Hematopoietic multipotent progenitor cell treated with erythropoietin and hydrocortisone succinate and interleukin-3 and kit ligand, for 17 days (in vitro differentiated cells): ENCODE results near the gene LPAR5.

ENCODE experiments used
- DNase-seq: peaks from one replicate; pipeline ENCODE4 v3.0.0-alpha.2; 2015; ENCODE audit warnings: low spot score

The LPAR5 gene

DNA sequence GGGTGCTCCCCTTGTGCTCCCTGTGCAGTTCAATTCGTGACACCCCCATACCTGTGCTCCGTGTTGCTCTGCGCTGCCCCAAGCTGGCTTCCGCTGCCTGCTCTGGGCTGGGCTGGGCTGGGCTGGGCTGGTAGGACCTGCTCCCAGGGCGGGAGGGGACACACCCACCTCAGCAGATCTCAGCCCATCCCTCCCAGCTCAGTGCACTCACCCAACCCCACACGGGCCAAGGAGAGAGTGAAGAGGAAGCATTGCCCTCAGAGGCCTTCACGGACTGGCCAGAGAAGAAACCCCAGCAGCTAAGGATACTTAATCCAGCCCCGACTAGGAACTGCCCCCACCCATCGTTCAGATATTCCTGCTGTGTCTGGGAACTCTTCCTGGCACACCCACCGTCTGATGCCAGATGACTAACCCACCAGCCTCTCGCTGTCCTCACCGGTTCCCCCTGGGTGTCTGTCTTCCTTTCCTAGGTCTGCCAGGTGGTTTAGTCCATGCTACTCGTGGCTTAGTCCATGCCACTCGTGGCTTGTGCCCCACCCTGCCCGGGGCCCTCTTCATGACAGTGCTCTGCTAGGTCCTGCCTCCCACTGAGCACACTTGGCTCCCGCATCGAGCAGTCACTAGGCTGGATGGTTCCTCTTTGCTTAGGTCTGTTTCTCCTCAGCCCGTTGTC is at the start of gene LPAR5:
Gene LPAR5 (minus strand): TSS at position 104 of the 676 bp plus-strand sequence. CDS start 14,711 bp downstream, outside the sequence.
- peak; percentile 63 for DNase-seq

DNA sequence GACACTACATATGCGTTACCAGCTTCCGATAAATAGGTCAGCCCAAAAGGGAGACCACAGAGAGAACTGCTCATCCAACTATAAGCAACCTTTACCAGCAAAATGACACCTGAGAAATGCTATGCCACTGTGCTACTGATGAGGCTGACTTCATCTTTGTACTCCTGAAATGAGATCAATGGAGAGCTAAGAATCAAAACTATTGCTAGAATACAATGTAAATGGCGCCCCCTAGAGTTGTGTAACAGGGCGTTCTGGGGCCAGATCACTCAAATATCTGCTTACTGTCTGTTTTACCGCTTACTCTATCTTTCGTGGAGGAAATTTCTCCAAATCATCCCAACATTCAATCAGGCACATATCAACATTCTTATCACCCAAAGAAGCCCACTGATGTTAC is 48.9 kb upstream of the LPAR5 start:
- peak; percentile 79 for DNase-seq

DNA sequence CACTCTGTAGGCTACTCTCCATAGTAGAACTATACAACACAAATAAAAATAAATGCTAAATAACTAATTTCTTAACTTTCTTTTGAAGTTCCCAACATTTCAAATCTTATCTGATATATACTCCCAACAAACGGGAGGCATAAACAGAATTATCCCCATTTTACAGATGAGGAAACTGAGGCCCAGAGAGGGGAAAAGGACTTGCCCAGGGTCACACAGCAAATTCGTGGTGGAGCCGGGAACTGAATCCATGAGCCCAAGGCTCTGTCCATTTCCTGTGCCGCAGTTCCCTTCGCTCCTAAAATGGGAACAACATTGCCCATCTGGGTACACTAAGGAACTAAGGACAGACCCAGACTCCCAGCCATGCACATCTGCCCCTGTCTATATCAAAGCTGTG is 41.2 kb upstream of the LPAR5 start:
- DNase-seq: no peak

DNA sequence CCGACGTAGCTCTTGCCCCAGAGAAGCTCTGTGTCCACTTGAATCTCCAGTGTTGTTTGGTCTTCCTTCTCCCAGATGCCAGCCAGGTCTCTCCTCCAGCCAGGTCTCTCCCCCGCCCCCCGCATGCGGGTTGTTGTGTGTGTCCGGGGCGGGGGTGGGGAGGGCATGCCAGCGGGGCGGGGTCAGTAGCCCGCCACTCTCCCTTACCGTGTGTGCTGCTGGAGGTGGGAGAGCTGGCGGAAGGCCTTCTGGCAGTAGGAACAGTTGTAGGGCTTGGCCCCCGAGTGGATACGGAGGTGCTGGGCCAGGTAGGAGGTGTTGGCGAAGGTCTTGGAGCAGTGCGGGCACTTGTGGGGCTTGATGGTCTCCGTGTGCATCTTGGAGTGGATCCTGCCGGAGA is 36.4 kb upstream of the LPAR5 start:
- DNase-seq: no peak

DNA sequence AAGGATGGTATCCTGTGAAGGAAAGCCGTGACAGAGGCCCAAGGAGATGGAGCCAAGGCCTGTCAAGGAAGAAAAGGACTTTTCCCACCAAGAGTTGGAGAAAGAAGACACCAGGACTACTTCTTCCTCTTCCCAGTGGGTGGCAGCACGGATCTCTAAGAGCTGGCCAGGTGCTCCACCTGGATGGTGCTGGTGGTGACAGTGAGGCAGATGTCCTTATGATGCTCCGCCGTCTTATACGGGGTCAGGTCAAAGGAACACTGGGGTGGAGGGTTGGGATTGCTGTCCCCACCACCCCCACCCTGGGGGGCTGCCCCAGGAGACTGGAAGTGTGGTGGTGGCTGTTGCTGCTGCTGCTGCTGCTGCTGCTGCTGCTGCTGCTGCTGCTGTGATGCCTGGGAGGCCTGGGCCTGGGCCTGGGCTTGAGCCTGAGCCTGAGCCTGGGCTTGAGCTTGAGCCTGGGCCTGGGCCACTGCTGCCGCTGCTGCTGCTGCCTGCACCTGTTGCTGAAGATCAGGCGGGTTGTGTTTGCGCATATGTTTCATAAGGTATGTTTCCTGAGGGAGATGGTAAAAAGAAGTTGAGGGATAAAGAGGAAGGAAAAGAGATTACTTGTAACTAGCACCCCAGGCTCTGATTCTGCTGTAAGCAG is 31.9 kb upstream of the LPAR5 start:
- no peak for DNase-seq

- no peak for DNase-seq
Observed at GRCh38 chr12:6666211-6666610, 30.5 kb upstream of the LPAR5 start.

- DNase-seq: no peak
Observed at GRCh38 chr12:6664902-6665301, 29.1 kb upstream of the LPAR5 start.

GRCh38 chr12:6662906-6663742 is 27.4 kb upstream of the LPAR5 start, which contains the start of gene ING4:
Gene ING4 (minus strand): TSS chr12:6663119. CDS start chr12:6663101, 18 bp downstream.
- DNase-seq: peak; percentile 99

- no peak for DNase-seq
Observed at GRCh38 chr12:6662602-6662905, 26.8 kb upstream of the LPAR5 start.

GRCh38 chr12:6653987-6654386 is 18.2 kb upstream of the LPAR5 start:
- no peak for DNase-seq

- no peak for DNase-seq
Observed at GRCh38 chr12:6653342-6653741, 17.6 kb upstream of the LPAR5 start.

- DNase-seq: no peak
Observed at GRCh38 chr12:6652391-6652790, 16.6 kb upstream of the LPAR5 start.

GRCh38 chr12:6650832-6651231 is 15.1 kb upstream of the LPAR5 start:
- no peak for DNase-seq

- DNase-seq: peak; percentile 43
Observed at GRCh38 chr12:6647083-6647604, 11.4 kb upstream of the LPAR5 start, which contains the start of gene ACRBP. Gene ACRBP (minus strand): TSS chr12:6647432. CDS start chr12:6647366, 66 bp downstream.

DNA sequence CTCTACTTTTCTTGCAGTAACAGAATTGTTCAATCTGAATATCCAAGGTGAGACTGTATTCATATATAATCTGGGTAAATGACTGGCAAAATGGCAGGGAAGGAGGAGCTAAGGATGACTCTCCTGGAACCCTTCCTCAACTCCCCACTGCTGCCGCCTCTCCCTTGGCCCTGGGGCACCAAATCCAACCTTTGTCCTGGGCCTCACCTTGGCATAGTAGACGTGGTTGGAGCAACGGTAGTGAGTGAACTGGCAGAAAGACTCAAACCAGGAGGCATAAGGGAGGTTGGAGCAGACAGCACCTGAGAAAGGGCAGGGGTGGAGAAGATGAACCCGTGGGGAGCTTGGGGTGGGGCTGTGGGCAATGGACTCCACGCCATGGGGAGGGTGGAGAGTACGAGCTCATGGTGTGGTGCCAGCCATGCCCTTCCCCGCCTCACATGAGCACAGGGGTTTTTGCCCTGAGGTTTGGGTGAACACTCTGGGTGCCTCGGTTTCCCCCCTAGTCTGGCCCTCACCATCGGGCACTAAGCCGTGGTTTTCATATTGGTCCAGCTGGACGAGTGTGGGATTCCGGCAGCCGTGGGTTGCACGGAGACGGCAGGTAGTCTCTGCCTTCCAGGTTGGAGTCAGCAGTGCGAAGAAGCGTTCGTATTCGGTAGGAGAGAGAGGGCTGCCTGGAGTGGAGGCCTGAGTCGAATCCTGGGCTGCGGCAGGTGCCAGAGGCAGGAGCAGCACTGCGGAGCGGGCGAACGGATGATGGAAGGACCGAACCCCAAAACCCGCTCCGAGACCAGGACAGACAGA is 10.7 kb upstream of the LPAR5 start:
- DNase-seq: no peak

GRCh38 chr12:6644903-6645302 is 9.1 kb upstream of the LPAR5 start:
- no peak for DNase-seq

- no peak for DNase-seq
Observed at GRCh38 chr12:6644257-6644596, 8.5 kb upstream of the LPAR5 start.

DNA sequence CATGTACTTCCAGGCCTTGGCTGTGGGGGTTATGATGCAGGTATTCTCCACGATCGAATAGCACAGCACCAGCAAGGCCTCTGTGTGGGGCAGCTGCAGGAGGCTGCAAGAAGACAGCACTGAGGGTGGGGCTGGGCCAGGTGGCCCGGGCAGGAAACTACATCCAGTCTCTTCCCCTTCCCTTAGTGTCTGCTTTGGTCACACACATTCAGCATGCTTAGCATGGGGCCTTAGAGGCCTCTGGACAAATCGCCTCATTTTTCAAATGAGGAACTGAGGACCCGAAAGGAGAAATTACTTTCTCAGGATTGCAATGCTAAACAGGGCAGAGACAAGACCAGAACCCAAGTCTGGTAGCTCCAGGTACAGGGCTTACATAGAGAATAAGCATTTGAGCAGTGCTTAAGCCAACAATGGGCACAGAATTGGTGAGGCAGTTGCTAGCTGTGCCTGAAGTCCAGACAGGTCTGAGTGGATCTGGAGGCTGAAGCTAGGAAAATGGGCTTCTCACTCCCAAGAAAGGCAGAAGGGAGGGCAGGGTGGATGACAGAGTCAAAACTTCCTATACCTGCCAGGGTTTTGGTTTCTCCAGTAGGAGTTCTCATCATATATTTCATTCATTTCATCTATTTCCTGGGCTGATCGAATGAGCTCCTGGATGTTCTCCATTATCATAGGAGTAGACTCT is 8.0 kb upstream of the LPAR5 start:
- DNase-seq: no peak

- no peak for DNase-seq
Observed at GRCh38 chr12:6641131-6641530, 5.4 kb upstream of the LPAR5 start.

DNA sequence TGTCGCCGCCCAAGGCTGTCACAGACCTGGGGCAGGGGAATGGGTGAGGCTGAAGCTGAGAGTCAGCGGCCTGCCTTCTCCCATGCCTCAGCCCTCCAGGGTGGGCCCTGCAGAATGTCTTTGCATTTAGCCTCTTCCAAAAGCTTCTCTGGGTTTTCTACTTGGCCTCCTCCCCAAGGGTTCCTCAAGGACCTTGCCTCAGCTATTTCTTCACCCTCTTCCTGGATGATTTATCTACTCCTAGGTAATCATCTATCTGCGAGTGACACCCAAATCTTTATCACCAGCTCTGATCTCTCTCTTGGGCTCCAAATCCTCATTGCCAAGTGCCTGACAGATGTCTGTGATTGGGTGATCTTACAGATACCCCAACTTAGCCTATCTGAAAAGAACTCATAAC is 4.7 kb upstream of the LPAR5 start:
- DNase-seq: no peak

DNA sequence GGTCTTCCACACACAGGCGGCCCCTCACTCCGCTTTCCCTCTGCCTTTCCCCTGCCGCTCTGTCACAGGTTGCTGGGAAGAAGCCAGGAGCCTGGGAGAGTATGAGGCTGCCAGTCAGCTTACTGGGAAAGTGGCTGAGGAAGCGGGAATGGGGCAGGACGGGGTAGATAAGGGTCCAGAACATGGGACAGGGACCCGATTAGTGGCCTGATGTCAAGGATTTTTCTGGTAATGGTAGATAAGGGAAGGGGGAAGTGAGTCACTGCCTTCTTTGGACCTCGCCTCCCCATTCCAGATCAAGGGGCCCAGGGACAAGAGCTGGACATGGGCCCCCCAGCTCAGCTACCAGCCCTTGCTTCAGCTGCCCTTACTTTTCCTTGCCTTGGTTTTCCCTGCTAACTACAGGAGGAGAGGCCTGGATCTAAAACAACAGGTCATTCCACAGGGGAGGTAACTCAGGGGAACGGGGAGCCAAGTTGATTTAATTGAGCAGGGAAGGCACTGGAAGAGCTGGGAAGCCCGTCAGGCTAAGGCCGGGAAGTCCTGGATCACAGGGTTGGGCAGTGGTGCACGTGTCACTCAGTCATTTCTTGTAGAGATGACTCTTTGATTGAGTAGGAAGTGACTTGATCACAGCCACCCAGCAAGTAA is 3.5 kb upstream of the LPAR5 start:
- no peak for DNase-seq
